ENCODE measurements around the gene SLC25A21.

SLC25A21 gene

GRCh38 chr14:36827861-36828260 lies 344.5 kb downstream of the SLC25A21 start:
- TF ChIP-seq CSRNP3 (CRISPR knock-in tag; IDR thresholded peaks at IDR 0.05) (no peak), ZNF70 (CRISPR knock-in tag; IDR thresholded peaks at IDR 0.05) (no peak), RARB (CRISPR knock-in tag; IDR thresholded peaks at IDR 0.05) (no peak), ZNF8 (CRISPR knock-in tag; IDR thresholded peaks at IDR 0.05) (no peak)
- no peak for ATAC-seq

GRCh38 chr14:36826614-36827013 lies 345.8 kb downstream of the SLC25A21 start:
- ATAC-seq = no peak
- TF ChIP-seq ARNTL (CRISPR knock-in tag; IDR thresholded peaks at IDR 0.05; ENCODE audit: borderline replicate concordance, low read depth) = no peak
- TF ChIP-seq PPARA (CRISPR knock-in tag; IDR thresholded peaks at IDR 0.05; ENCODE audit: borderline replicate concordance) = no peak
- TF ChIP-seq CREB5 (CRISPR knock-in tag; IDR thresholded peaks at IDR 0.05; ENCODE audit: low read depth) = no peak
- TF ChIP-seq CSDC2 (CRISPR knock-in tag; IDR thresholded peaks at IDR 0.05) = no peak
- no peak for TF ChIP-seq ISL1 (CRISPR knock-in tag; IDR thresholded peaks at IDR 0.05)
- no peak for TF ChIP-seq GLIS3 (CRISPR knock-in tag; IDR thresholded peaks at IDR 0.05)
- no peak for TF ChIP-seq ZNF70 (CRISPR knock-in tag; IDR thresholded peaks at IDR 0.05)
- TF ChIP-seq RARB (CRISPR knock-in tag; IDR thresholded peaks at IDR 0.05) = no peak
- no peak for TF ChIP-seq TCF4 (CRISPR knock-in tag; IDR thresholded peaks at IDR 0.05; ENCODE audit: borderline replicate concordance)
- TF ChIP-seq ZNF8 (CRISPR knock-in tag; IDR thresholded peaks at IDR 0.05) = no peak
- no peak for TF ChIP-seq OSR1 (CRISPR knock-in tag; IDR thresholded peaks at IDR 0.05)
- no peak for TF ChIP-seq SNAI2 (CRISPR knock-in tag; IDR thresholded peaks at IDR 0.05)
- TF ChIP-seq CSRNP3 (CRISPR knock-in tag; IDR thresholded peaks at IDR 0.05) = no peak
- TF ChIP-seq POU6F1 (CRISPR knock-in tag; IDR thresholded peaks at IDR 0.05; ENCODE audit: borderline replicate concordance, low read depth) = no peak
- no peak for TF ChIP-seq ZFP30 (CRISPR knock-in tag; IDR thresholded peaks at IDR 0.05)
- no peak for TF ChIP-seq ZFP3 (CRISPR knock-in tag; IDR thresholded peaks at IDR 0.05)

GRCh38 chr14:36824854-36825253 lies 347.6 kb downstream of the SLC25A21 start:
- no peak for TF ChIP-seq CSDC2 (CRISPR knock-in tag; IDR thresholded peaks at IDR 0.05)
- TF ChIP-seq ESRRG (CRISPR knock-in tag; IDR thresholded peaks at IDR 0.05) = no peak
- no peak for TF ChIP-seq SNAI2 (CRISPR knock-in tag; IDR thresholded peaks at IDR 0.05)
- no peak for TF ChIP-seq CREB5 (CRISPR knock-in tag; IDR thresholded peaks at IDR 0.05; ENCODE audit: low read depth)
- TF ChIP-seq TSHZ2 (CRISPR knock-in tag; IDR thresholded peaks at IDR 0.05) = no peak
- TF ChIP-seq TOX (CRISPR knock-in tag; IDR thresholded peaks at IDR 0.05; ENCODE audit: borderline replicate concordance) = no peak
- TF ChIP-seq OSR1 (CRISPR knock-in tag; IDR thresholded peaks at IDR 0.05) = no peak
- no peak for TF ChIP-seq ZNF8 (CRISPR knock-in tag; IDR thresholded peaks at IDR 0.05)
- no peak for TF ChIP-seq ZC3H10 (CRISPR knock-in tag; IDR thresholded peaks at IDR 0.05)
- no peak for TF ChIP-seq ZFP30 (CRISPR knock-in tag; IDR thresholded peaks at IDR 0.05)
- no peak for ATAC-seq
